ENCODE measurements around the gene DRICH1. TPM values are rescaled to one million over a fixed set of nuclear protein-coding genes. Genes with fewer than 3 reads are reported as not detected.
"Not testable (repeated sequence)": the region's sequence is repeated elsewhere in the genome, so short reads cannot be mapped to it uniquely, and the experiment has no call there.

Gene DRICH1
- total RNA-seq, 4 donors from 2014 or later = 0.48 to 7.8 (median 0.82) TPM; not detected in 1

DNA sequence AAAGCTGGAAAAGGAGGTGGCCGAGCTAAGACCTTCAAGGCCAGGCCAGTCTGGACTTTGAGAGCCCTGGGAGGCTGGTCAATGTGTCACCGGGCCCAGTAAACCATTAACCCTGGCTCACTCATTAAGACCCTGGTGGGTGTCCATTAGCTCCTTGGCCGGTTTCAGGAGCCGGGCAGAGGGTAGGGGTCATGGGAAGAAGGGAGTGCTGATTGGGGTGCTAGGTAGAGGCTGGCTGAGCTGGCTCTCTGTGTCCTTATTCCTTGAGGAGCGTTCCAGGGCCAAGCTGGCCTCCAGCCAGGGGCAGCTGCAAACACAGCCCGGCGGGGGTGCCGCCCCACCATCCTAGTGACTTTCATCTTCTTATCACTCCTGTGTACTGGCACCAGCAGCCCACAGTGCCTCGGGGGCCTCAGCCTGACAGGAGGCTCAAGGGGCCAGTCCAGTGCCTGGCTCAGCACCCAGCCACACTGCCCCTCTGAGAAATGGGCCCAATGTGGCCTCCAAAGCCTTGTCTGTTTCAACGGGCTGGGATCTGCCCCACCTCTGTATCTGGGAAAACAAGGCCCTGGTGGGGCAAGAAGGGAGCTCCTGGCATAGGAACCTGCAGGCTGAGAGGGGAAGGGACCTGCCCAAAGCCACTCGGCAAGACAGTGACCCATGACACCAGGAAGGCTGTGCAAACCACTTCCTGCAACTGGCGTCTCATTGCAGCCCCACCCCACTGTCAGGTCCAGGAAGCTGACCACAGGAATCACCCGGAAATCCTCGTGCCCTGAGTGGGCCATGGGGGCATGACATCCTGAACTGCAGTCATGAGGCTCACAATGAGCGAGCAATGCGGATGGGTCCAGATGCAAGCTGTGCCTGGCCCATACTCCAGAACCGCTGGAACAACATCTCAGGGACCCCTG, 43.6 kb upstream of the DRICH1 start:
- WGBS, 2 donors (ENCODE audit: low coverage in 1 of 2) = 80% methylated on average over 11 of the region's 17 CpGs; no CpG with 5 or more reads in 1 of the 2 donors
- Histone ChIP-seq H3K27ac (no peak overlapping the region), H3K36me3 (no peaks in the 10 kb centered on the region), H3K27me3 (no peaks in the 10 kb centered on the region), H3K4me1 (peaks cover 0 to 13% (median 3%) of the 10 kb centered on the region in 4 donors), H3K9me3 (no peaks in the 10 kb centered on the region), H3K4me3 (no peak overlapping the region)
- in situ Hi-C loops (cut with MboI; ENCODE audit: low pct_ligation_motif_present in 1 of 4, low pct_unique_long_range_greater_than_20kb in 1 of 4, low sequenced_read_pairs in 3 of 4) (no loop called here), intact Hi-C loops (cut with DNase I; ENCODE audit: low total_unique reads) (no loop called here)
- peak; percentile 60 for DNase-seq
- TF ChIP-seq POLR2A (IDR thresholded peaks at IDR 0.05) = no peak
- TF ChIP-seq POLR2AphosphoS5 (IDR thresholded peaks at IDR 0.05) = no peak
- no peak for TF ChIP-seq EP300 (IDR thresholded peaks at IDR 0.05; ENCODE audit: low read depth)
- TF ChIP-seq, protein P1, sequence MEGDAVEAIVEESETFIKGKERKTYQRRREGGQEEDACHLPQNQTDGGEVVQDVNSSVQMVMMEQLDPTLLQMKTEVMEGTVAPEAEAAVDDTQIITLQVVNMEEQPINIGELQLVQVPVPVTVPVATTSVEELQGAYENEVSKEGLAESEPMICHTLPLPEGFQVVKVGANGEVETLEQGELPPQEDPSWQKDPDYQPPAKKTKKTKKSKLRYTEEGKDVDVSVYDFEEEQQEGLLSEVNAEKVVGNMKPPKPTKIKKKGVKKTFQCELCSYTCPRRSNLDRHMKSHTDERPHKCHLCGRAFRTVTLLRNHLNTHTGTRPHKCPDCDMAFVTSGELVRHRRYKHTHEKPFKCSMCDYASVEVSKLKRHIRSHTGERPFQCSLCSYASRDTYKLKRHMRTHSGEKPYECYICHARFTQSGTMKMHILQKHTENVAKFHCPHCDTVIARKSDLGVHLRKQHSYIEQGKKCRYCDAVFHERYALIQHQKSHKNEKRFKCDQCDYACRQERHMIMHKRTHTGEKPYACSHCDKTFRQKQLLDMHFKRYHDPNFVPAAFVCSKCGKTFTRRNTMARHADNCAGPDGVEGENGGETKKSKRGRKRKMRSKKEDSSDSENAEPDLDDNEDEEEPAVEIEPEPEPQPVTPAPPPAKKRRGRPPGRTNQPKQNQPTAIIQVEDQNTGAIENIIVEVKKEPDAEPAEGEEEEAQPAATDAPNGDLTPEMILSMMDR (IDR thresholded peaks at IDR 0.05) = no peak

DNA sequence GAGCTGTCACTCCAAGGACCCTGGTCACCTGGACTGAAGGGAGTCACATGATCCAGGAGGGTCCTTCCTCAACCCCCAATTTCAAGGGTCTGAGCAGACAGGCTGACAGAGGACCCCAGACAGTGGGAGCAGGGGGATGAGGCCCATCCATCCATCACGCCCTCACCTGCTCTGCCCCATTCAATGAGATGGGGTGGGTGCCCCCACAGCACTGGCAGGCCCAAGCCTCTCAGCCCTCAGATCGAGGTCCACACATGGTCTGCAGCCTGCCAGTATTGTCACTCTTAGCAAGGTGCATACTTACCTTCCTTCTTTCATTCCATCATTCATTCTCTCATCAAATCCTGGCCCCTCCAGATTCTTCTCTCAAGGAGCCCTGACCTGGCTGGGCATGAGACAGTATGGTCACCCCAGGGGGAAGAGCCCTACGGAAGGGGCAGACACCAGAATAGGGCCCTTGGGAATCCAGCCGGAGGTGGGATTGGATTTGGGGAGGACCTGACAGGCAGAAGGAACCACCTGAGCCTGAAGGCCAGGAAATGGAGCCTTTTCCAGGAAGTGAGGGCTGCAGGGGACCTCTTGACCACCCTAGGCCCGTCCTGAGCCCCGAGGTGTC, 42.9 kb upstream of the DRICH1 start:
- DNase-seq; H3K4me3 ChIP-seq; H3K36me3 ChIP-seq; H3K9me3 ChIP-seq; H3K27me3 ChIP-seq; intact Hi-C loops (cut with DNase I; ENCODE audit: low total_unique reads); H3K27ac ChIP-seq; in situ Hi-C loops (cut with MboI; ENCODE audit: low pct_ligation_motif_present in 1 of 4, low pct_unique_long_range_greater_than_20kb in 1 of 4, low sequenced_read_pairs in 3 of 4): not testable (repeated sequence)
- peaks cover 0 to 13% (median 3%) of the 10 kb centered on the region in 4 donors for H3K4me1 ChIP-seq
- 89% methylated on average over 6 of the region's 6 CpGs; no CpG with 5 or more reads in 1 of the 2 donors for WGBS, 2 donors (ENCODE audit: low coverage in 1 of 2)

DNA sequence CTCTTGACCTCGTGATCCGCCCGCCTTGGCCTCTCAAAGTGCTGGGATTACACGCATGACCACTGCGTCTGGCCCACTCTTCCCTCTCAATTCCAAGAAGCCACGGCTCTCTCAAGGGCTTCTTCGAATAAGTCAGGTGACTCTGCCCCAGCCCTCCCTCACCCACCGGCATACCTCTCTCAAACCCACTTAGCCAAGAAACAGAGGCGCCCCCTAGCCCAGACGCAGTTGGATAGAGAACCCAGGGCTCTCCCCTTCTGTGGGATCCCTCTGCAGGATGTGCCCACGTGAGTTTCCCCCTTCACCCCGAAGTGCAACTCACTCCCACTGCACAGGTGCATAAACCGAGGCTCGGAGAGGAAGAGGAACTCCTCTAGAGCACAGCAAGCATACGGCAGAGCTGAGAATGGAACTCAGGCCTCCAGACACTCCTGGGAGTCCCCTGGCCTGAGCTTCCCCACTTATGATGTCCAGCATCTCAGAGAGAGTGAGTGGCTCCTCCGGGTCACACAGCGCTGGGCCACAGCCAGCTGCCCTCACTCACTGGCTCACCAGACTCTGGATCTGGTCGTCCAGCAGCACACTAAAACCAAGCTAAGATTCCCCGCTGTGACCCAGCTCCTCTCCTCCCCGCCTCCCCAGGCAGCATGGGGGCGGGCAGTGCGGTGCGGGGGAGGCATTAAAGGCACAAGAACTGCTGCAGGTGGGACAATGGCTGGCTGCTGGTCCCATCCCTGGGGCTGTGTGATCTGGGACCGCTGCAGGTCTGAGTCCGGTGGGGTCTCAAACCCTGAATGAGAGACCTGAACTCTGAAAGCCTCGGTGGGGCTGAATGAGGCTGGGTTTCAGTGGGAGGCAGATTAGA, 41.9 kb upstream of the DRICH1 start:
- in situ Hi-C loops (cut with MboI; ENCODE audit: low pct_ligation_motif_present in 1 of 4, low pct_unique_long_range_greater_than_20kb in 1 of 4, low sequenced_read_pairs in 3 of 4) = no loop called here
- H3K4me3 ChIP-seq = no peak overlapping the region
- H3K36me3 ChIP-seq = no peaks in the 10 kb centered on the region
- intact Hi-C loops (cut with DNase I; ENCODE audit: low total_unique reads) = no loop called here
- no peaks in the 10 kb centered on the region for H3K9me3 ChIP-seq
- H3K27me3 ChIP-seq = no peaks in the 10 kb centered on the region
- WGBS, 2 donors (ENCODE audit: low coverage in 1 of 2) = 89 to 90% methylated on average over 2 to 23 of the region's 26 CpGs
- DNase-seq = no peak
- peaks cover 0 to 13% (median 3%) of the 10 kb centered on the region in 4 donors for H3K4me1 ChIP-seq
- no peak overlapping the region for H3K27ac ChIP-seq
- TF ChIP-seq POLR2A (IDR thresholded peaks at IDR 0.05) (no peak), EP300 (IDR thresholded peaks at IDR 0.05; ENCODE audit: low read depth) (no peak), POLR2AphosphoS5 (IDR thresholded peaks at IDR 0.05) (no peak)
- TF ChIP-seq, protein P1 (IDR thresholded peaks at IDR 0.05) = no peak

DNA sequence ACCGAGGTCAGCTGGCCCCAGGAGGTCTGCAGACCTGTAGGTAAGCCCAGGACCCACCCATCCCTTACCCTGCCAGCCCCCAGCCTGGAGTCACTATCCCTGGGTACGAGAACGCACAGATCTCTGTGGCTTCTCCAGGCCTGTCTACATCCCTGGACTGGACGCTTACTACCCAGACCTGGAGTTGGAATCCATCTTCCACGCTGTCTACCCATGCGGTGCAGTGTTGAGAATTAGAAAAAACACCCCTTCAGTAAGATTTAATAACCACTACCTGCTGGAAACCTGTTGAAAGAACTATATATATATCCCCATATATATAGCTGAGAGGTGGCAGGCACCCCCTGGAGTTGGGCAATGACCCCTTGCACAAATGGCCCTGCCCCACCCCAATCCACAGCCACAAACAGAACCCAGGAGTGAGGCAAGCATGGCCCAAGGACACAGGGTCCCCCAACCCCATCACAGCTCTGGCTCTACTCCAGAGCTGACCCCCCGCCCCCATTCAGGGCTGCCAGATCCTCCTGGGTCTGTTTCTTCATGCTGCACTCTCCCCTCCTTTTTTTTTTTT, 41.0 kb upstream of the DRICH1 start:
- in situ Hi-C loops (cut with MboI; ENCODE audit: low pct_ligation_motif_present in 1 of 4, low pct_unique_long_range_greater_than_20kb in 1 of 4, low sequenced_read_pairs in 3 of 4) = no loop called here
- H3K27ac ChIP-seq = no peak overlapping the region

DNA sequence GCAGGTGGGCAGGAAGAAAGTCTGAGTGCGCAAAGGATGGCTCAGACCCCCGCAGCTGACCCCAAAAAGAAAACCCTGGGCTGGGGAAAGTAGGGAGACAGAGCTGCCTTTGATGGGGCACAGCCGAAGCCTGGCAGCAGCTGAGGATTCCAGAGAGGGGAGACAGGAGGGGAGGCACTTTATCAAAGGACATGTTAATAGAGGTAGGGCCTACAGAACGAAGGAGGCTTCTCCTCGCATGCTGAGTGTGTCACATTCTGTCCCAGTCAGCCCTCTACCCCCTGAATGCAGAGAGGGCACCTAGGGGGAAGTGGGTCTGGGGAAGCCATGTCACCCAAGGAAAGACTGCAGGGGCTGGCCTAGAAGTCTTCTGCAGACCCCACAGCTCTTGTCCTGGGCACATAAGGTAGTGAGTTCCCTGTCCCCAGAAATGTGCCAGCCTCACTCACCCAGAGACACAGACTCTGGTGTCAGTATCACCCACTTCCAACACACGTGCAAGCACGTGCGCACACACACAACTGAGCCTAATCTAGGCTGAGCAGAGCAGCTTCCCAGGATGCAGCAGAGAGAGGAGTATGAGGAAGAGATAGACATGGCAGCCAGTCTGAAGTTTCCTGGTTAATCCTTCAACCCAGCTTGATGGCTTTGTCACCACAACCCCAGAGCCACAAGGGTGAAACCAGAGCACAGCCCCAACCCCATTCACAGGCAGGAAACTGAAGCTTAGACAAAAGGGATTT, 40.4 kb upstream of the DRICH1 start:
- H3K36me3 ChIP-seq; H3K9me3 ChIP-seq; DNase-seq; H3K27me3 ChIP-seq; H3K27ac ChIP-seq; H3K4me3 ChIP-seq; in situ Hi-C loops (cut with MboI; ENCODE audit: low pct_ligation_motif_present in 1 of 4, low pct_unique_long_range_greater_than_20kb in 1 of 4, low sequenced_read_pairs in 3 of 4); intact Hi-C loops (cut with DNase I; ENCODE audit: low total_unique reads): not testable (repeated sequence)
- WGBS, 2 donors (ENCODE audit: low coverage in 1 of 2) = 93% methylated on average over 2 to 8 of the region's 8 CpGs
- H3K4me1 ChIP-seq = peaks cover 0 to 13% (median 3%) of the 10 kb centered on the region in 4 donors

More for the DNA sequence above, 41.0 kb upstream of the DRICH1 start:
- no peaks in the 10 kb centered on the region for H3K27me3 ChIP-seq
- intact Hi-C loops (cut with DNase I; ENCODE audit: low total_unique reads) = no loop called here
- H3K4me1 ChIP-seq = peaks cover 0 to 13% (median 3%) of the 10 kb centered on the region in 4 donors
- no peak overlapping the region for H3K4me3 ChIP-seq
- TF ChIP-seq POLR2AphosphoS5 (IDR thresholded peaks at IDR 0.05) (no peak), EP300 (IDR thresholded peaks at IDR 0.05; ENCODE audit: low read depth) (no peak)
- H3K9me3 ChIP-seq = no peaks in the 10 kb centered on the region
- 90 to 100% methylated on average over 1 to 7 of the region's 7 CpGs for WGBS, 2 donors (ENCODE audit: low coverage in 1 of 2)
- DNase-seq = no peak
- no peaks in the 10 kb centered on the region for H3K36me3 ChIP-seq

DNA sequence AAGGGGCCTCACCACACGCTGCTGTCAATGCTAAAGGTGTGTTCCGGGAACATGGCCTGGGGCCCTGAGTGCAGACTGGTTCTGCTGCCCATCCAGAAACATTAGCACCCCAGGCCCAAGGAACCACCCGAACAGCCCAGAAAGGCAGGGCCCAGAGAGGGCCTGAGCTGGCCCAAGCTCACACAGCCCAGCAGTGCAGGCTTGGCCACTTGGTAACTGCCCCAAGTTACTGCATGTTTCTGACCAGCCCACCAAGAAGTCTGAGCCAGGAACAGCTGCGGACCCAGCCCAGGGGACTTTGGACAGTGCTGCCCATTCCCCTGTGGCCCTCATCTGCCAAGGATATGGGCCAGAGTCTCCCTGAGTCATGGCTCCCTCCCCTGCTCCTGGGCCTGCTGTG, 39.3 kb upstream of the DRICH1 start:
- H3K27me3 ChIP-seq; DNase-seq; in situ Hi-C loops (cut with MboI; ENCODE audit: low pct_ligation_motif_present in 1 of 4, low pct_unique_long_range_greater_than_20kb in 1 of 4, low sequenced_read_pairs in 3 of 4); H3K9me3 ChIP-seq; intact Hi-C loops (cut with DNase I; ENCODE audit: low total_unique reads); H3K36me3 ChIP-seq; H3K27ac ChIP-seq; H3K4me3 ChIP-seq: not testable (repeated sequence)
- no CpG with 5 or more reads among the region's 4 CpGs for WGBS, 2 donors (ENCODE audit: low coverage in 1 of 2)
- H3K4me1 ChIP-seq = peaks cover 0 to 12% (median 3%) of the 10 kb centered on the region in 4 donors
